IMR-90 (cell line): Measurements from ENCODE around the gene MLLT10. TPM values are rescaled to one million over a fixed set of nuclear protein-coding genes. Genes with fewer than 3 reads are reported as not detected.
"Not testable (repeated sequence)": the region's sequence is repeated elsewhere in the genome, so short reads cannot be mapped to it uniquely, and the experiment has no call there.

Source experiments
- ATAC-seq: fragments of 200-7000 bp; cut with Tn5 transposase; 2 replicates; pipeline ENCODE4 v1.9.1; 2020; ENCODE audit warnings: low read depth, mild to moderate bottlenecking, moderate library complexity
- BruUV-seq: library from RNA; stranded (reverse); fragments of 400-500 nt; replicated peaks from 2 replicates; lab custom pipeline; 2021; lab: Mats Ljungman, UMichigan
- CTCF ChIA-PET: fragments of 300-600 bp; formaldehyde crosslinking; extraction: SDS; loops from one replicate; lab custom pipeline; 2021; ENCODE audit warnings: antibody characterized with exemption; lab: Yijun Ruan, JAX
- POLR2A ChIA-PET: fragments of 300-600 bp; sonication (Branson Sonifier 250); formaldehyde crosslinking; loops from one replicate; lab custom pipeline; 2022; ENCODE audit warnings: antibody characterized with exemption; ENCODE audit not compliant: unreplicated experiment; lab: Charles Lee
- DNase-seq: peaks from one replicate; pipeline ENCODE4 v3.0.0; 2013
- H2AFZ ChIP-seq: replicated peaks from 2 replicates; pipeline ENCODE3; 2013; ENCODE audit warnings: low read length, mild to moderate bottlenecking; ENCODE audit not compliant: poor library complexity
- H2AK5ac ChIP-seq: 2 replicates; pipeline ENCODE4 v1.6.1; 2013; ENCODE audit warnings: low read depth, low read length, inconsistent platforms
- H2AK9ac ChIP-seq: replicated peaks from 2 replicates; pipeline ENCODE3; 2013; ENCODE audit warnings: mild to moderate bottlenecking, low read depth, low read length, moderate library complexity; ENCODE audit not compliant: poor library complexity
- H2BK120ac ChIP-seq: 2 replicates; pipeline ENCODE4 v1.6.1; 2013; ENCODE audit warnings: low read depth, low read length, inconsistent platforms
- H2BK15ac ChIP-seq: 3 replicates; pipeline ENCODE4 v1.6.1; 2013; ENCODE audit warnings: low read depth, low read length, inconsistent platforms
- H2BK20ac ChIP-seq: 2 replicates; pipeline ENCODE4 v1.6.1; 2013; ENCODE audit warnings: low read depth, mild to moderate bottlenecking, inconsistent platforms, low read length, moderate library complexity
- H2BK5ac ChIP-seq: 2 replicates; pipeline ENCODE4 v1.6.1; 2013; ENCODE audit warnings: mild to moderate bottlenecking, low read depth, low read length, inconsistent platforms; ENCODE audit not compliant: poor library complexity, severe bottlenecking
- H3K14ac ChIP-seq: replicated peaks from 2 replicates; pipeline ENCODE4 v1.6.1; 2013; ENCODE audit warnings: low read depth, low read length, inconsistent platforms
- H3K18ac ChIP-seq: 2 replicates; pipeline ENCODE4 v1.6.1; 2013; ENCODE audit warnings: low read depth, low read length, control low read depth
- H3K23ac ChIP-seq: 2 replicates; pipeline ENCODE4 v1.6.1; 2013; ENCODE audit warnings: low read depth, low read length, inconsistent platforms
- H3K27ac ChIP-seq: 2 replicates; pipeline ENCODE4 v1.5.1; 2013; ENCODE audit warnings: mild to moderate bottlenecking, control low read depth, low read length; ENCODE audit not compliant: insufficient read depth
- H3K27me3 ChIP-seq: 2 replicates; pipeline ENCODE4 v1.6.1; 2013; ENCODE audit warnings: low read length; ENCODE audit not compliant: control insufficient read depth, insufficient read depth
- H3K36me3 ChIP-seq: 2 replicates; pipeline ENCODE4 v1.6.1; 2013; ENCODE audit warnings: low read length, mixed read lengths; ENCODE audit not compliant: control insufficient read depth, insufficient read depth
- H3K4ac ChIP-seq: 2 replicates; pipeline ENCODE4 v1.6.1; 2013; ENCODE audit warnings: low read depth, low read length, inconsistent platforms
- H3K4me1 ChIP-seq: 2 replicates; pipeline ENCODE4 v1.6.1; 2013; ENCODE audit warnings: low read length, mixed read lengths; ENCODE audit not compliant: control insufficient read depth, insufficient read depth
- H3K4me2 ChIP-seq: 2 replicates; pipeline ENCODE4 v1.6.1; 2013; ENCODE audit warnings: low read depth, mild to moderate bottlenecking, control low read depth, low read length, moderate library complexity
- H3K4me3 ChIP-seq: 2 replicates; pipeline ENCODE4 v1.5.1; 2013; ENCODE audit warnings: low read depth, mild to moderate bottlenecking, control low read depth, low read length, moderate library complexity; ENCODE audit not compliant: insufficient read depth
- H3K56ac ChIP-seq: 2 replicates; pipeline ENCODE4 v1.6.1; 2013; ENCODE audit warnings: low read length, inconsistent platforms; ENCODE audit not compliant: insufficient read depth; ENCODE audit errors: extremely low read depth
- H3K79me1 ChIP-seq, 2 experiments: 2 replicates each; pipeline ENCODE4 v1.6.1; 2013; ENCODE audit warnings: low read length in 2 of 2, inconsistent platforms in 1 of 2, low read depth in 1 of 2
- H3K9ac ChIP-seq: 2 replicates; pipeline ENCODE4 v1.6.1; 2013; ENCODE audit warnings: low read depth, low read length, control low read depth
- H3K9me1 ChIP-seq: 2 replicates; pipeline ENCODE4 v1.6.1; 2013; ENCODE audit warnings: low read length, inconsistent platforms; ENCODE audit not compliant: insufficient read depth
- H3K9me3 ChIP-seq: 2 replicates; pipeline ENCODE4 v1.6.1; 2013; ENCODE audit warnings: low read length; ENCODE audit not compliant: control insufficient read depth, insufficient read depth
- H4K20me1 ChIP-seq: 2 replicates; pipeline ENCODE4 v1.6.1; 2013; ENCODE audit warnings: low read length, inconsistent platforms; ENCODE audit not compliant: insufficient read depth
- H4K5ac ChIP-seq: 2 replicates; pipeline ENCODE4 v1.6.1; 2013; ENCODE audit warnings: mild to moderate bottlenecking, low read depth, low read length, control low read depth
- H4K8ac ChIP-seq, 2 experiments: 2 replicates each; pipeline ENCODE4 v1.6.1; 2013; ENCODE audit warnings: low read depth in 2 of 2, low read length in 2 of 2, control low read depth in 1 of 2, inconsistent platforms in 1 of 2
- H4K91ac ChIP-seq: 2 replicates; pipeline ENCODE4 v1.6.1; 2013; ENCODE audit warnings: low read depth, low read length, inconsistent platforms; ENCODE audit not compliant: insufficient read depth
- WGBS, 2 experiments: methylation state at CpG; one replicate each; pipeline versions ENCODE4 v1.1.5 to v1.1.7; 2013; ENCODE audit warnings: missing lambda C conversion rate in 2 of 2; ENCODE audit not compliant: insufficient read length in 1 of 2; ENCODE audit errors: extremely low coverage in 2 of 2; 5-methylcytosine and 5-hydroxymethylcytosine counted together
- dilution Hi-C: fragments of 300-500 bp; cut with HindIII; formaldehyde crosslinking; loops from one replicate; pipeline ENCODE4 v1.14.3; 2018; ENCODE audit warnings: low sequenced_read_pairs; ENCODE audit not compliant: unreplicated experiment
- in situ Hi-C: fragments of 300-500 bp; cut with MboI; formaldehyde crosslinking; loops from 3 replicates; pipeline ENCODE4 v1.14.3; 2019; ENCODE audit warnings: low sequenced_read_pairs, inconsistent platforms, mixed read lengths
- intact Hi-C: fragments of 100-400 bp; cut with micrococcal nuclease; formaldehyde crosslinking; loops from 2 replicates; pipeline ENCODE4 v1.10.0; 2022
- polyA plus RNA-seq, 3 experiments: library from polyadenylated mRNA; depleted of rRNA; stranded (reverse); fragments of >200 nt; gene quantifications; 2 replicates each; pipeline ENCODE4 v1.2.3, GENCODE V29; 2012; ENCODE audit warnings: low replicate concordance in 1 of 3
- total RNA-seq: library from RNA; depleted of rRNA; stranded (reverse); fragments of >200 nt; gene quantifications from 2 replicates; pipeline ENCODE4 v1.2.3, GENCODE V29; 2012

MLLT10 gene
- total and polyA plus RNA-seq, 2 of the 4 experiments (the other 2 are of a cell fraction) = 22.5 to 29.0 TPM

DNA sequence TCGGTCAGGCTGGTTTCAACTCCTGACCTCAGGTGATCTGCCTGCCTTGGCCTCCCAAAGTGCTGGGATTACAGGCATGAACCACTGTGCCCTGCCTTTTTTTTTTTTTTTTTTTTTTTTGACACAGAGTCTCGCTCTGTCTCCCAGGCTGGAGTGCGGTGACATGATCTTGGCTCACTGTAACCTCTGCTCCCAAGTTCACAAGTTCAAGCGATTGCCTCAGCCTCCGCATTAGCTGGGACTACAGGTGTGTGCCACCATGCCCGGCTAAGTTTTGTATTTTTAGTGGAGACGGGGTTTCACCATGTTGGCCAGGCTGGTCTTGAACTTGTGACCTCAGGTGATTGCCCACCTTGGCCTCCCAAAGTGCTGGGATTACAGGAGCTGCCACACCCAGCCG lies 94.6 kb downstream of the MLLT10 start:
- dilution Hi-C loops, H3K27ac ChIP-seq, H3K9me3 ChIP-seq, H3K4me1 ChIP-seq, DNase-seq, H2AK5ac ChIP-seq, H2BK20ac ChIP-seq, H3K18ac ChIP-seq, H3K4me2 ChIP-seq, intact Hi-C loops, H3K56ac ChIP-seq, H3K27me3 ChIP-seq, H3K9ac ChIP-seq, H3K14ac ChIP-seq, H4K5ac ChIP-seq, H4K20me1 ChIP-seq, H3K23ac ChIP-seq, H3K4ac ChIP-seq, CTCF ChIA-PET, H3K4me3 ChIP-seq, ATAC-seq, H4K91ac ChIP-seq, BruUV-seq, in situ Hi-C loops, H3K9me1 ChIP-seq, H2BK5ac ChIP-seq, H2AFZ ChIP-seq, H2BK15ac ChIP-seq, H3K36me3 ChIP-seq, H2BK120ac ChIP-seq, H2AK9ac ChIP-seq, H4K8ac ChIP-seq, POLR2A ChIA-PET: not testable (repeated sequence)
- WGBS, 2 experiments = 100% methylated on average over 5 of the region's 8 CpGs; no CpG with 5 or more reads in 1 of the 2 experiments
- H3K79me1 ChIP-seq = peaks cover 31 to 53% of the 10 kb centered on the region in 2 experiments
